ENCODE measurements around the gene NLE1. TPM values are rescaled to one million over a fixed set of nuclear protein-coding genes. Genes with fewer than 3 reads are reported as not detected.

Gene NLE1
- total RNA-seq, 1 experiment from 2014 or later = 35.5 TPM

DNA sequence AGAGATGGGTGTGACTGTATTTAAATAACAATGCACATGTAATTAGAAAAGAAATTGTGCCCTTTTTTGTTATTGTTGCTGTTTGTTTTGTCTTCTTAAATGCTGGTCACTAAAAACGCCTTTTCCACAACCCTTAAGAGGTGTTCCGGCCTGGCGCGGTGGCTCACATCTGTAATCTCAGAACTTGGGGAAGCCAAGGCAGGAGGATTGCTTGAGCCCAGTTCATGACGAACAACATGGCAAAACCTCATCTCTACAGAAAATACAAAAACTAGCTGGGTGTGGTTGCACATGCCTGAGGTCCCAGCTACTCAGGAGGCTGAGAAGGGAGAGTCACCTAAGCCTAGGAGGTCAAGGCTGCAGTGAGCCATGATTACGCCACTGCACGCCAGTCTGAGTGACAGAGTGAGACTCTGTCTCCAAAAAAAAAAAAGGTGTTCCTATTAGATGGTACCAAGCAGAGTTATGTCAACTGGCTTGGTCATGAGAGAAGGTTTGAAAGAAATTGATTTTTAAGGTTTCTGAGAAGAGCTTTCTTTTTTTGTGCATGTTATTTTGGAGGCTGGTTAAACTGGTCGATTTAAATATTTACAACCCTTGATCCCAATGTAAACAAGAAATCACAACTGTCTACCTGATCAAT is 55.1 kb downstream of the NLE1 start:
- ChIA-PET POLR2A (interaction anchor here (0.6 to 0.7 kb wide), 4 partner anchors 11 to 108 kb away, joined by 3 to 9 read pairs (median 4); no protein-coding TSS in a partner anchor), CTCF (no interaction called here)
- H3K4me1 ChIP-seq (ENCODE audit: control insufficient read depth, insufficient read depth, low read length) = peaks cover 33% of the 10 kb centered on the region
- no peaks in the 10 kb centered on the region for H3K36me3 ChIP-seq (ENCODE audit: control insufficient read depth, insufficient read depth, low read length)
- DNase-seq (ENCODE audit: low read depth, low spot score) (no peak), ATAC-seq (no peak)
- TSS peak; percentile 70 for BruUV-seq (replicated peaks)
- TF ChIP-seq REST (IDR thresholded peaks at IDR 0.05; ENCODE audit: insufficient read depth in 1 of 2, low read depth in 2 of 2, low read length in 1 of 2) (no peak), CTCF (IDR thresholded peaks at IDR 0.05) (no peak), POLR2AphosphoS5 (IDR thresholded peaks at IDR 0.05; ENCODE audit: low read depth, low read length) (no peak), TCF7L2 (IDR thresholded peaks at IDR 0.05; ENCODE audit: low read depth, low read length) (no peak), SIN3A (IDR thresholded peaks at IDR 0.05; ENCODE audit: borderline replicate concordance, insufficient read depth, low read depth, low read length) (no peak)
- H3K9me3 ChIP-seq (ENCODE audit: control insufficient read depth, insufficient read depth, low read depth, low read length) = no peaks in the 10 kb centered on the region
- in situ Hi-C loops (cut with HindIII; ENCODE audit: low pct_unique_long_range_greater_than_20kb, low sequenced_read_pairs) (no loop called here), intact Hi-C loops (cut with micrococcal nuclease; ENCODE audit: unreplicated experiment) (no loop called here)
- peak overlapping the region in 1 of 2 experiments; percentile 95; a peak in 2 of 4 replicates for H3K4me3 ChIP-seq (ENCODE audit: low read depth in 2 of 2, low read length in 2 of 2)
- no peaks in the 10 kb centered on the region for H3K27me3 ChIP-seq (ENCODE audit: control insufficient read depth, insufficient read depth, low read length)
- H3K27ac ChIP-seq (ENCODE audit: low read length) = peak overlapping the region; percentile 85

- peak overlapping the region in 1 of 2 experiments; percentile 17; a peak in 1 of 4 replicates for H3K4me3 ChIP-seq (ENCODE audit: low read depth in 2 of 2, low read length in 2 of 2)
- POLR2A ChIA-PET = interaction anchor here (0.7 kb wide), 2 partner anchors 12 to 22 kb away, joined by 3 to 9 read pairs; no protein-coding TSS in a partner anchor
- peaks cover 39% of the 10 kb centered on the region for H3K4me1 ChIP-seq (ENCODE audit: control insufficient read depth, insufficient read depth, low read length)
- CTCF ChIA-PET = no interaction called here
- TF ChIP-seq POLR2AphosphoS5 (IDR thresholded peaks at IDR 0.05; ENCODE audit: low read depth, low read length) = no peak
- no peak for TF ChIP-seq TCF7L2 (IDR thresholded peaks at IDR 0.05; ENCODE audit: low read depth, low read length)
- TF ChIP-seq REST (IDR thresholded peaks at IDR 0.05; ENCODE audit: insufficient read depth in 1 of 2, low read depth in 2 of 2, low read length in 1 of 2) = no peak
- no peak for TF ChIP-seq SIN3A (IDR thresholded peaks at IDR 0.05; ENCODE audit: borderline replicate concordance, insufficient read depth, low read depth, low read length)
- TF ChIP-seq CTCF (IDR thresholded peaks at IDR 0.05) = no peak
- no peaks in the 10 kb centered on the region for H3K9me3 ChIP-seq (ENCODE audit: control insufficient read depth, insufficient read depth, low read depth, low read length)
- DNase-seq (ENCODE audit: low read depth, low spot score) (no peak), ATAC-seq (no peak)
- no TSS peak for BruUV-seq (replicated peaks)
- intact Hi-C loops (cut with micrococcal nuclease; ENCODE audit: unreplicated experiment) = no loop called here
- H3K27me3 ChIP-seq (ENCODE audit: control insufficient read depth, insufficient read depth, low read length) = no peaks in the 10 kb centered on the region
- in situ Hi-C loops (cut with HindIII; ENCODE audit: low pct_unique_long_range_greater_than_20kb, low sequenced_read_pairs) = no loop called here
- H3K27ac ChIP-seq (ENCODE audit: low read length) = peak overlapping the region; percentile 75
- H3K36me3 ChIP-seq (ENCODE audit: control insufficient read depth, insufficient read depth, low read length) = no peaks in the 10 kb centered on the region
These were observed 55.9 kb downstream of the NLE1 start for GRCh38 chr17:35086164-35086563.
